HG02970 (cell line): ENCODE measurements around the gene NAT10.

ENCODE experiments used
- ATAC-seq: cut with Tn5 transposase; IDR thresholded peaks from one replicate; pipeline ENCODE4 v1.9.1; 2021; ENCODE audit warnings: mild to moderate bottlenecking, moderate library complexity, moderate number of reproducible peaks; ENCODE audit not compliant: unreplicated experiment, low FRiP score

Gene NAT10

DNA sequence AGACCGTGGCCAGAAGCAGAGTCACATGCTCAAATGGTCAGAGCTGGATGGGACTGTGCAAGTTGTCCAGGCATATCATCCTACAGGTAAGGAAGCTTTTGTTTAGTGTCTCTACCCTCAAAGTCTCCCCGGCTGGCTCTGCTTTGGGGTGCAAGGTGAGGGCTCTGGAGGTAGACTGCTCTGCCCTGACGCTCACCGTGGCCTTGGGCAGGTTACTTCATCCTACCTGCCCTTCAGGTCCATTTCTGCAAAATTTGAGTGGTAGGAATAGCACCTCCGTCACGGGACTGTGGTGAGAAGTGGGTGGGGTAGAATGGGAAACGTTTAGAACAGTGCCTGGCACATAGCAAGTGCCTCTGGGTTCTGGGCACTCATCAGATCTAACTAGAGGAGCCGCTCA, 42.2 kb downstream of the NAT10 start:
- ATAC-seq = no peak

GRCh38 chr11:34148504-34149165, 43.2 kb downstream of the NAT10 start:
- no peak for ATAC-seq

DNA sequence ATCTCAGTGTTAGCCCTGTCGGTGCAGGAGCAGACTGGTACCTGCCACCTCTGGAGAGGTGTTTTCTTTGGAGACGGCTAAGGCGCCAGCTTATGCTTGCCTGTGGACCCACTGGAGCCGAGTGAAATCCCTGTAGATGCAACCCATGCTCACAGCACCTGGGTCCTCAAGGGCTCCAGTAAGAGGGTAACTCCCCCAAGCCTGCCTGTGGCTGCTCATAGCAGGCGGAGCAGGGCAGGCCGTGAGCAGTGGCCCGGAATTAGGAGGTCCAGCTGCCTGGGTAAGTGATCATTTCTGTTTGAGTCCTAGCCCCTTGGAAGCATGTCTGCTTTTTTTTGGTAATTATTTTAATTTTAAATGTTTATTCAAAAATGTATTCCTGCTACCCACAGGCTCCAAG, 43.8 kb downstream of the NAT10 start:
- ATAC-seq = no peak

GRCh38 chr11:34149786-34150185, 44.4 kb downstream of the NAT10 start:
- ATAC-seq = no peak

GRCh38 chr11:34150494-34151151, 45.2 kb downstream of the NAT10 start:
- ATAC-seq = no peak

- ATAC-seq = no peak
Observed at GRCh38 chr11:34151166-34151565, 45.7 kb downstream of the NAT10 start.

GRCh38 chr11:34151916-34152845, 46.8 kb downstream of the NAT10 start:
- ATAC-seq = no peak

DNA sequence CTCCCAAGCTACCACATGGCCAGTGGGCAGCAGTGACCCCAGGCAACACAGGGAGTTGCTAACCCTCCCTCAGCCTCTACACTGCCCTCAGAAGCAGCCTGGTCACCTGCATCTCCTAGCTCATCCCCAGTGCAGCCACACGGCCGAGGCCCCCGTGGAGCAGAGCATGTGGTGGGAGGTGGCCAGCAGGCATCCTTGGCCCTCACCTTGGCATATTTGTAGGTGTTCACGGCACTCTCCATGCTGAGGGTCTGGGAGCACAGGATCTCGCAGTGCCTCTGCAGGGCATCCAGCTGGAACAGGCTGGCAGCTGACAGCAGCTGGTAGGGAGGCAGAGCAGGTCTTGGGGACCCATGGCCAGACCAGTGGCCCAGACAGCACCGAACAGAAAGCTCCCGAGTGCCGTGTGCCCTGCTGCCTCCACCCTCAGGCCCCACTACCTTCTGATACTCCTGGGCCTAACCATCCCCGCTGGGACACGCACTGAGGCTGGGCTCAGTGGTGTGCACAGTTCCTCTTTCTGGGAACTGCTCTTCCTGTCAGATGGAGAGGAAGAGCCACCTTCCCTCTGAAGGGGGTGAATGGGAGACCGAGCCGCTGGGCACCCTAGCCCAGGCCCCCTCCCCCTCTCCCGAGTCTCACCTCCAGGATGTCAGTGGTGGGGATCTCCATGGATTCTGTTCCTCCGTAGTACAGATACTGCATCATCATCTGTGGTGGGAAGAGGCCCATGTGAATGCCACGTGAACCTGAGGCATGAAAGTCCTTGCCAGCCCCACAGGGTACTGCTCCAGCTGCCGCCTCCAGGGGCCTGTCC, 48.8 kb downstream of the NAT10 start:
- no peak for ATAC-seq

DNA sequence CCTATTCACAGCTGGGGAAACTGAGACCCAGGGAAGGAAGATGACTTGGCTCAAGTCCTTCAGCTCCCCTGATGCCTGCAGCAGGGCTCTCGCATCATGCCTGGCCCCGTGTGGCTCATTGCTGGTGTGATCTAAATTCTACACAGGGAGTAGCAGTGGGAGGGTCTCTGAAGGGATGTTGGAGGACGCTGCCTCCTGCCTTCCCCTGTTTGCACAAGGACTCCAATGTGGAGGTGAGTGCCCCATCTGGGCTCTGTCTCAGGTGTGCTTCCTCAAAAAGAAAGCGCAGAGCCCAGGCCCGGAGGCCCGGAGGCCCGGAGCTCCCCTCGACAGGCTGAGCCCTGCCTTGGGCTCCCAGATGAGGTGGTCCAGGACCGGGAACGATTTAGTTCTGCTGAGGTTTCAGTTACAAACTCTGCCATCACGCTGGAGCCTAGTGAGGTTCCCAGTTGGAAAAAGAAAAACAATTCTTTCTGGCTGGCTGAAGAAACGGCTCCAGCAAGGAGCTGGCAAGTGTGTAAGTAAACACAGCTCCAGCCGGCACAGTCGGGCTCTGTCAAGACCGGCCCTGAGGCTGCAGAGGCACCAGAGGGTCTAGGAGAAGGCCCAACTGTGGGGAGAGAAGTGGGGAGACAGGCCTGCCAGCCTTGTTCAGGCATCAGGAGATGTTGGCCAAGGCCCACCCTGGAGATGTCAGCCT, 49.8 kb downstream of the NAT10 start:
- ATAC-seq = no peak

DNA sequence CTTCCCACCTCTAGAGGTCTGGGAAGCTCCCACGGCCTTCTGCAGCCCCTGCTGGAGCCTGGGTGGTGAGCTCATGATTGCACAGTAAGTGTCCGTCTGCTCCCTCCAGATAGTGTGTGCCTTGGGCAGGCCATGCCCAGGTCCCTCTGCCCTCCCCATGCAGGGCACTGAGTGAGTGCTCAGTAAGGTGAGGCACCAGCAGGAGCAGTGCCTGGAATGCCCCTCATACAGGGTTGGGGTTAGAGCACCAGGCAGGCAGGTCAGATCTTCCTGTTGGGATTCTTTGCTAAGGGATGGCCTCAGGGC, 50.3 kb downstream of the NAT10 start:
- no peak for ATAC-seq

DNA sequence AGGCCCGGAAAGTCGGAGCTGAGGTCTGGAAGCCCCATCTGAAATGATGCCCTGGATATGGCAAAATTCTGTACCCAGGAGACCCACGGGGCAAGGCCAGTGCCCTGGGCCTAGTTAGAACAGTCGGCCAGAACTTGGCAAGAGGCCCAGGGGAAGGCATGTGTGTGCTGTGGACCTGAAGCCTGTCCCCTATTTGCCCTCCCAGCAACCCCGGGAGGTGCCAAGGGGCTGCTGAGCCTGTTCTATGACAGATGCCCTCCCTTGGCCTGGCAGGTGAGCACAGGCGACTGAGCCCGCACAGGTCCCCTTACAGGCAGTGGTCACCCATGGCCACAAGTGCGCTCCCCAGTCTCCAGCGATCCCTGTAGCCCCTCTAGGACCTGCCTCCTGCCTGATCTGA, 51.7 kb downstream of the NAT10 start:
- no peak for ATAC-seq

DNA sequence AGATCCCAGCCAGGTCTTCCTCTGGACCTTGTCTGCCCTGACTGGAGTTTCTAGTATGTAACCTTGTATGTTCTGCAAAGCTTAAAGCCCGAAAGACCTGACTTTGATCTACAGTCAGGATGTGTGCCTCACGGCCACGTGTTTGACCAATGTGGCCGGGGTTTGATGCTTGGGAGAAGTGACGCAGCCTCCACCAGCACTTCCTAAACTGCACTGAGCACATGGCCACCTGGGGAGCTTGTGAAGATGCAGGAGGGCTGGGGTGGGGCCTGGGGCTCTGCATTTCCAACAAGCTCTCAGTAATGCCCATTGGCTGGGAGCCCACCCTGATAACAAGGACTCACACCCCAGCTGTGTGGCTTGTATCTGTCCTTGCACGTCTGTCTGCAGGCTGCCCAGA, 53.2 kb downstream of the NAT10 start:
- no peak for ATAC-seq

GRCh38 chr11:34160049-34160721, 54.8 kb downstream of the NAT10 start:
- no peak for ATAC-seq

- ATAC-seq = no peak
Observed at GRCh38 chr11:34160791-34161190, 55.4 kb downstream of the NAT10 start.

DNA sequence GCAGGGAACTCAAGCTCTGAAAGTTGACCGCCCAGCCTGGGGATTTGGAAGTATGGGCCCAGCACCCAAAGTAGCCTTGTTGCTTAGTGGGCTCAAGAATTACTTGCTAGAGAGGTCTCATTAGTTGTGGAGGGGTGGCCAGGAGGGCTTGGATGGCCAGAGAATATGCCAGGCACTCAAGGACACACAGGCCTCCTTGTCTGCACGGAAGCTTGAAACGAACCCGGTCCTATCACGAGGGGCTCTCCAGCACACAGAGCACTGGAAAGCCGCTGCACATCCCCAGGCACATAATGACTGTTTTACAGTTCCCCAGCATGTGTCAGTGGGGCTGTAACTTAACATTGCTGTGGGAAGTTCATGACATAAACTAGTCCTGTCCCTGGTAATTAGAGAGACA, 55.9 kb downstream of the NAT10 start:
- no peak for ATAC-seq

DNA sequence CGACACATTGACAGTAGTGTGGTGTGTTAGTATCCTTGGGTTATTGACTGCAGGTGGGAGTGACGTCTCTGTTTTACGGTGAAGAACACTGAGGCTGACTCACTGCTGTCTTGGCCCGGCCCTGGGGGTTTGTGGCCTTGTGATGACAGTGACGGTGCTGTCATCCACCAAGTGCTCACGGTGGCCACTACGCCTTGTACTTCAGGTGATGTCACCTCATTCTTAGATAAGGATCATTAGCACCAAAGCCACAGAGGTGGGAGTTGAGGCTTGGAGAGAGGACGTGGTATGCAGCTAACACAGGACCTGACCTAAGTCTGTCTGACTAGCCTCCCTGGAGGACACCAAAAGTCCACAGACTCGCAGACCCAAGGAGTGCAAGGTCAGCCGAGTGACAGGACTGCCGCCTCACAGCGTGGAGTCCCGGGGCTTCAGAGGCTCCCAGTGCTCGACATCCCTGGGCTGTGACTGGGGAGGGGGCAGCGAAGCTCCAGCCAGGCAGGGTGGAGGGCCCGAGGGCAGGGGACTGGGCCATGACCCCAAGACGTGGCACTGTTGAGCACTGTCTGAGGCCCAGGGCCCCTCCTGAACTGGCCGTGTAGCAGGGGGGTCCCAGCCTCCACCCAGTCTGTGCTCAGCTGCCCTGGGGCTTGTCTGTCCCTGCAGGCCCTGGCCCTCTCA, 56.5 kb downstream of the NAT10 start:
- ATAC-seq = no peak

GRCh38 chr11:34162493-34162820, 57.0 kb downstream of the NAT10 start:
- no peak for ATAC-seq

- ATAC-seq = no peak
Observed at GRCh38 chr11:34162856-34163255, 57.4 kb downstream of the NAT10 start.

DNA sequence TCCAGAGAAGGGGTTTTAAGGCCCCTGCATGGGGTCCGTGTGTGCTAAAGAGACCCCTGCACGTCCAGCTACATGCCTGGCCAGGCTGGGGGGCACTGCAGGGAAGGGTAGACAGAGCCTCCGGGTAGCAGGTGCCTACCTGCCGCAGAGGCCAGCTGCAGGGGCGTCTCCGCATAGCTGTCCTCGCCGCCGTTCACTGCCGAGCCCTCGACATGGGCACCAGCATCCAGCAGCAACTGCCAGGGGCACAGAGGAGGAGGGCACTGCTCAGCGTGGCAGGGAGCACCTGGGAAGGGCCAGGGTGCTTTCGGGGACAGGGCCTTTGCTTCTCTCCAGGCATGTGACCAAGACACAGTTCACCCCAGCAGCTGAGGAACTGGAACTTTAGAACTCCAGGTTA, 59.7 kb downstream of the NAT10 start:
- ATAC-seq = no peak
